ENCODE results near the gene PTTG1IP2. TPM values are rescaled to one million over a fixed set of nuclear protein-coding genes. Genes with fewer than 3 reads are reported as not detected.

PTTG1IP2 gene
- total RNA-seq, 6 experiments from 2014 or later = not detected

DNA sequence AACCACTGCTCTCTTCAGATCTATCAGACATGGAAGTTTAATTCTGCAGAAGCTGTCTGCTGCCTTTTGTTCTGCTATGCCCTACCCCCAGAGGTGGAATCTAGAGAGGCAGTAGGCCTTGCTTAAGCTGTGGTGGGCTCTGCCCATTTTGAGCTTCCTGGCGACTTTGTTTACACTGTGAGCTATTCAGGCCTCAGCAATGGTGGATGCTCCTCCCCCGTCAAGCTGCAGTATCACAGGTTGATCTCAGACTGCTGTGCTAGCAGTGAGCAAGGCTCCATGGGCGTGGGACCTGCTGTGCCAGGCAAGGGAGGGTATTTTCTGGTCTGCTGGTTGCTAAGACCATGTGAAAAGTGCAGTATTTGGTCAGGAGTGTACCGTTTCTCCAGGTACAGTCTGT, 81.6 kb downstream of the PTTG1IP2 start:
- no peak for DNase-seq
- Histone ChIP-seq H3K4me3 (no peak overlapping the region), H3K36me3 (no peaks in the 10 kb centered on the region), H3K27me3 (no peaks in the 10 kb centered on the region), H3K9me3 (no peaks in the 10 kb centered on the region), H3K4me1 (no peaks in the 10 kb centered on the region), H3K27ac (no peak overlapping the region)
- intact Hi-C loops (cut with DNase I) = no loop called here
- no peak for TF ChIP-seq POLR2A (IDR thresholded peaks at IDR 0.05)
- TF ChIP-seq, protein P1, sequence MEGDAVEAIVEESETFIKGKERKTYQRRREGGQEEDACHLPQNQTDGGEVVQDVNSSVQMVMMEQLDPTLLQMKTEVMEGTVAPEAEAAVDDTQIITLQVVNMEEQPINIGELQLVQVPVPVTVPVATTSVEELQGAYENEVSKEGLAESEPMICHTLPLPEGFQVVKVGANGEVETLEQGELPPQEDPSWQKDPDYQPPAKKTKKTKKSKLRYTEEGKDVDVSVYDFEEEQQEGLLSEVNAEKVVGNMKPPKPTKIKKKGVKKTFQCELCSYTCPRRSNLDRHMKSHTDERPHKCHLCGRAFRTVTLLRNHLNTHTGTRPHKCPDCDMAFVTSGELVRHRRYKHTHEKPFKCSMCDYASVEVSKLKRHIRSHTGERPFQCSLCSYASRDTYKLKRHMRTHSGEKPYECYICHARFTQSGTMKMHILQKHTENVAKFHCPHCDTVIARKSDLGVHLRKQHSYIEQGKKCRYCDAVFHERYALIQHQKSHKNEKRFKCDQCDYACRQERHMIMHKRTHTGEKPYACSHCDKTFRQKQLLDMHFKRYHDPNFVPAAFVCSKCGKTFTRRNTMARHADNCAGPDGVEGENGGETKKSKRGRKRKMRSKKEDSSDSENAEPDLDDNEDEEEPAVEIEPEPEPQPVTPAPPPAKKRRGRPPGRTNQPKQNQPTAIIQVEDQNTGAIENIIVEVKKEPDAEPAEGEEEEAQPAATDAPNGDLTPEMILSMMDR (IDR thresholded peaks at IDR 0.05) = no peak
- WGBS (ENCODE audit: insufficient coverage, low coverage, low lambda C conversion rate, missing lambda C conversion rate) = 30% methylated on average over 2 of the region's 4 CpGs
- ATAC-seq = no peak

- no peak overlapping the region for H3K4me3 ChIP-seq
- DNase-seq (no peak), ATAC-seq (peak; percentile 44 to 72 (median 66))
- H3K4me1 ChIP-seq = no peaks in the 10 kb centered on the region
- no peaks in the 10 kb centered on the region for H3K9me3 ChIP-seq
- 30% methylated on average over 1 of the region's 1 CpG for WGBS (ENCODE audit: insufficient coverage, low coverage, low lambda C conversion rate, missing lambda C conversion rate)
- TF ChIP-seq POLR2A (IDR thresholded peaks at IDR 0.05) = no peak
- TF ChIP-seq, protein P1 (IDR thresholded peaks at IDR 0.05) = peak; percentile 38 to 51 (median 48)
- intact Hi-C loops (cut with DNase I) = no loop called here
- H3K36me3 ChIP-seq = no peaks in the 10 kb centered on the region
- no peak overlapping the region for H3K27ac ChIP-seq
- H3K27me3 ChIP-seq = no peaks in the 10 kb centered on the region
Observed at GRCh38 chr7:90552521-90552920, 83.1 kb downstream of the PTTG1IP2 start.

DNA sequence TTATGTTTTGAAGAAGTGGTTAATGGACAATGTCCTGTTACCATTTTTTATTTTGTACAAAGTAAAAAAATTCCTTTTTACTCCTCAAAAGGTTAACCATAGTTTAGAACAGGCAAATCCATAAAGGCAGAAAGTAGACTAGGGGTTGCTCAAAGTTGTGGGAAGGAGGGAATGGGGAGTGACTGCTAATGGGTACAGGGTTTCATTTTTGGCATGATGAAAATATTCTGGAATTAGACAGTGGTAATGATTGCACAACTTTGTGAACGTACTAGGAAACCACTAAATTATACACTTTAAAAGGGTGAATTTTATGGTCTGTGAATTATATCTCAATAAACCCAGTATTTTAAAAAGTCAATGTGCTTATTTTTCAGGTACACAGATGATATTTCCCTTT, 91.3 kb downstream of the PTTG1IP2 start:
- peaks cover 0 to 10% (median 0%) of the 10 kb centered on the region in 4 donors for H3K4me1 ChIP-seq
- TF ChIP-seq POLR2A (IDR thresholded peaks at IDR 0.05) = no peak
- H3K36me3 ChIP-seq = no peaks in the 10 kb centered on the region
- no peaks in the 10 kb centered on the region for H3K9me3 ChIP-seq
- no peak overlapping the region for H3K27ac ChIP-seq
- ATAC-seq (peak in 1 of 4 donors; percentile 24), DNase-seq (no peak)
- WGBS (ENCODE audit: insufficient coverage, low coverage, low lambda C conversion rate, missing lambda C conversion rate) = 21% methylated on average over 1 of the region's 1 CpG
- no peak overlapping the region for H3K4me3 ChIP-seq
- H3K27me3 ChIP-seq = no peaks in the 10 kb centered on the region
- intact Hi-C loops (cut with DNase I) = no loop called here

Other genes with a start within 250 kb of the PTTG1IP2 start
- 1 to 10 TPM; 1.7 to 8.2 (median 3.8) TPM for gene CFAP69, start 224.5 kb upstream of the PTTG1IP2 start, total RNA-seq
- not detected for gene FAM237B, start 148.3 kb upstream of the PTTG1IP2 start, total RNA-seq
- gene GTPBP10, start 122.9 kb upstream of the PTTG1IP2 start, total RNA-seq = 10 to 100 TPM; 16.1 to 21.8 (median 18.7) TPM
- gene CLDN12, start 66.2 kb upstream of the PTTG1IP2 start, total RNA-seq = 10 to 100 TPM; 33.5 to 62.9 (median 45.9) TPM
- 10 to 100 TPM; 12.6 to 28.7 (median 17.9) TPM for gene CDK14, start 126.7 kb downstream of the PTTG1IP2 start, total RNA-seq

All from right lobe of liver (tissue), 6 donors.